Glutamatergic neuron (in vitro differentiated cells): Measurements from ENCODE around the gene RHOT2. TPM values are rescaled to one million over a fixed set of nuclear protein-coding genes. Genes with fewer than 3 reads are reported as not detected.

Source experiments
- DNase-seq: peaks from one replicate; pipeline ENCODE4 v3.0.0; 2022
- H3K27ac Mint-ChIP-seq: one replicate; pipeline ENCODE4 v1.8.0; 2020; ENCODE audit warnings: mild to moderate bottlenecking, mixed read lengths, inconsistent platforms; ENCODE audit not compliant: unreplicated experiment
- H3K27me3 Mint-ChIP-seq: one replicate; pipeline ENCODE4 v1.8.0; 2020; ENCODE audit warnings: mild to moderate bottlenecking, moderate library complexity, mixed read lengths, inconsistent platforms; ENCODE audit not compliant: unreplicated experiment
- H3K36me3 Mint-ChIP-seq: one replicate; pipeline ENCODE4 v1.8.0; 2020; ENCODE audit warnings: mild to moderate bottlenecking, mixed read lengths, inconsistent platforms; ENCODE audit not compliant: unreplicated experiment
- H3K4me1 Mint-ChIP-seq: one replicate; pipeline ENCODE4 v1.8.0; 2020; ENCODE audit warnings: mild to moderate bottlenecking, low read depth, mixed read lengths, inconsistent platforms; ENCODE audit not compliant: unreplicated experiment
- H3K4me3 Mint-ChIP-seq: one replicate; pipeline ENCODE4 v1.8.0; 2020; ENCODE audit warnings: mild to moderate bottlenecking, mixed read lengths, inconsistent platforms; ENCODE audit not compliant: unreplicated experiment
- H3K9me3 Mint-ChIP-seq: one replicate; pipeline ENCODE4 v1.8.0; 2020; ENCODE audit warnings: mild to moderate bottlenecking, moderate library complexity, mixed read lengths, inconsistent platforms; ENCODE audit not compliant: unreplicated experiment
- total RNA-seq: library from RNA; stranded (reverse); fragmentation: NEBNext Ultra II Directional; extraction: Animal tissue kit (Norgen Biotek cat#: 25700); gene quantifications from one replicate; pipeline ENCODE4 v1.2.1, GENCODE V29; 2021; ENCODE audit not compliant: unreplicated experiment
- TF ChIP-seq, protein P1 (sequence below): fragments of 200-600 bp; sonication (generic); IDR thresholded peaks from one replicate; pipeline ENCODE4 v1.5.0; 2021; ENCODE audit not compliant: partially characterized antibody, unreplicated experiment

Gene RHOT2
- total RNA-seq, 1 donor from 2014 or later = 208 TPM

- H3K4me1 Mint-ChIP-seq = peaks cover 12% of the 10 kb centered on the region
- H3K36me3 Mint-ChIP-seq = no peaks in the 10 kb centered on the region
- peak overlapping the region; percentile 99 for H3K27ac Mint-ChIP-seq
- TF ChIP-seq, protein P1, sequence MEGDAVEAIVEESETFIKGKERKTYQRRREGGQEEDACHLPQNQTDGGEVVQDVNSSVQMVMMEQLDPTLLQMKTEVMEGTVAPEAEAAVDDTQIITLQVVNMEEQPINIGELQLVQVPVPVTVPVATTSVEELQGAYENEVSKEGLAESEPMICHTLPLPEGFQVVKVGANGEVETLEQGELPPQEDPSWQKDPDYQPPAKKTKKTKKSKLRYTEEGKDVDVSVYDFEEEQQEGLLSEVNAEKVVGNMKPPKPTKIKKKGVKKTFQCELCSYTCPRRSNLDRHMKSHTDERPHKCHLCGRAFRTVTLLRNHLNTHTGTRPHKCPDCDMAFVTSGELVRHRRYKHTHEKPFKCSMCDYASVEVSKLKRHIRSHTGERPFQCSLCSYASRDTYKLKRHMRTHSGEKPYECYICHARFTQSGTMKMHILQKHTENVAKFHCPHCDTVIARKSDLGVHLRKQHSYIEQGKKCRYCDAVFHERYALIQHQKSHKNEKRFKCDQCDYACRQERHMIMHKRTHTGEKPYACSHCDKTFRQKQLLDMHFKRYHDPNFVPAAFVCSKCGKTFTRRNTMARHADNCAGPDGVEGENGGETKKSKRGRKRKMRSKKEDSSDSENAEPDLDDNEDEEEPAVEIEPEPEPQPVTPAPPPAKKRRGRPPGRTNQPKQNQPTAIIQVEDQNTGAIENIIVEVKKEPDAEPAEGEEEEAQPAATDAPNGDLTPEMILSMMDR = no peak
- H3K27me3 Mint-ChIP-seq = peaks cover 19% of the 10 kb centered on the region
- H3K9me3 Mint-ChIP-seq = peaks cover 14% of the 10 kb centered on the region
- no peak for DNase-seq
- H3K4me3 Mint-ChIP-seq = peak overlapping the region; percentile 74
Observed at GRCh38 chr16:629833-630248, 38.1 kb upstream of the RHOT2 start.

GRCh38 chr16:630249-630814 is 37.6 kb upstream of the RHOT2 start:
- H3K9me3 Mint-ChIP-seq = peaks cover 14% of the 10 kb centered on the region
- DNase-seq = peak; percentile 63
- H3K27ac Mint-ChIP-seq = peak overlapping the region; percentile 99
- no peak overlapping the region for H3K4me3 Mint-ChIP-seq
- peaks cover 12% of the 10 kb centered on the region for H3K4me1 Mint-ChIP-seq
- peaks cover 20% of the 10 kb centered on the region for H3K27me3 Mint-ChIP-seq
- H3K36me3 Mint-ChIP-seq = no peaks in the 10 kb centered on the region
- TF ChIP-seq, protein P1 = no peak

GRCh38 chr16:630815-631405 is 37.0 kb upstream of the RHOT2 start, which contains the start of gene WFIKKN1:
TSS of gene WFIKKN1 (plus strand) at chr16:630985. CDS start at chr16:631254, 269 bp downstream.
- peaks cover 12% of the 10 kb centered on the region for H3K4me1 Mint-ChIP-seq
- peak within 1 kb of the TSS; percentile 99 for H3K27ac Mint-ChIP-seq
- TF ChIP-seq, protein P1 = no peak
- H3K36me3 Mint-ChIP-seq = no peaks in the 10 kb centered on the region
- peaks cover 14% of the 10 kb centered on the region for H3K9me3 Mint-ChIP-seq
- DNase-seq = peak; percentile 71
- peak within 1 kb of the TSS; percentile 74 for H3K4me3 Mint-ChIP-seq
- H3K27me3 Mint-ChIP-seq = peaks cover 20% of the 10 kb centered on the region

DNA sequence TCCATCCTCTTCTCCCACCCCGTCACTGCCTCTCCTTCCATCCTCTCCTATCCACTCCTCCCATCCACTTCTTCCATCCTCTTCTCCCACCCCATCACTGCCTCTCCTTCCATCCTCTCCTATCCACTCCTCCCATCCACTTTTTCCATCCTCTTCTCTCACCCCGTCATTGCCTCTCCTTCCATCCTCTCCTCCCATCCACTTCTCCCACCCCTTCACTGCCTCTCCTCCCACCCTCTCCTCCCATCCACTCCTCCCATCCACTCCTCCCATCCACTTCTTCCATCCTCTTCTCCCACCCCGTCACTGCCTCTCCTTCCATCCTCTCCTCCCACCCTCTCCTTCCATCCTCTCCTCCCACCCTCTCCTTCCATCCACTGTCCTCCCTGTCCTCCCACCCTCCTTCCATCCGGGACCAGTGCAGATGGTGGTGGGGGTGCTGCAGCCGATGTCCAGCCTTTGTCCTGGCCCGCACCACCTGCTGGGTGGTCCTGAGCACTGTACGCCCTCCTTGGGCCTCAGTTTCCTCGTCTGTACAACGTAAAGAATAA is 36.0 kb upstream of the RHOT2 start:
- peak overlapping the region; percentile 68 for H3K4me3 Mint-ChIP-seq
- H3K4me1 Mint-ChIP-seq = peaks cover 12% of the 10 kb centered on the region
- peaks cover 24% of the 10 kb centered on the region for H3K27me3 Mint-ChIP-seq
- H3K36me3 Mint-ChIP-seq = no peaks in the 10 kb centered on the region
- DNase-seq = no peak
- H3K27ac Mint-ChIP-seq = peak overlapping the region; percentile 62
- TF ChIP-seq, protein P1 = no peak
- peaks cover 17% of the 10 kb centered on the region for H3K9me3 Mint-ChIP-seq
